ENCODE data around the gene ZNF532.

DNA sequence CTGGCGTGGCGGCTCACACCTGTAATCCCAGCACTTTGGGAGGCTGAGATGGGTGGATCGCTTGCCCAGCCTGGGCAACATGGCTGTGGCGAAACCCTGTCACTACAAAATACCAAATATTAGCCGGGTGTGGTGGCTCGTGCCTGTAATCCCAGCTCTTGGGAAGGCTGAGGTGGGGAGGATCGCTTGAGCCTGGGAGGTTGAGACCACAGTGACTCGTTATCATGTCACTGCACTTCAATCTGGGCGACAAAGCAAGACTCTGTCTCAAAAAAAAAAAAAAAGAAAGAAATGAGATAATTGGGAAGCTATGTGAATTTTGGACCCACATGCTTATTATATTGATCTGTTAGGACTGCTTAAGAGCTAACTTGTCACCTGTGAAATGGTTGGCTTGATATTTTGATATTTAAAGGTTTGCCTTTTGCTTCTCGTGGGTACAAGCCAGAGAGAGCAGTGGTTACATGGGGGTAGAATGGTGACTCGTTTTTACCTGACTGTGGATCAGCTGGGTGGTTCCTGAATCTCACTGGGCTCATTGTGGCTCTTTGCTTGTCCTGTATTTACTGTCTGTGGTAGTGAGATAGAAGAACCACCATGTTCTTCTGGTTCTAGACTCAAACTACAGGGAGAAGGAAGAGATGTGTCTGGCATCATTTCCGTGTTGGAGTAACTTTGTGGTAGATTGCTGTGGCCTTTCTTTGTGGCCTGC, 28.9 kb downstream of the ZNF532 start:
- TF ChIP-seq CTCF (IDR thresholded peaks at IDR 0.05) (no peak), EZH2 (IDR thresholded peaks at IDR 0.05) (no peak)
